ENCODE results near the gene CHD3. TPM values are rescaled to one million over a fixed set of nuclear protein-coding genes. Genes with fewer than 3 reads are reported as not detected.

Gene CHD3
- total and polyA plus RNA-seq, 10 of the 15 experiments (the other 5 are each of a cell fraction or from before 2014, with no cell fraction given): 1.4 to 86.8 (median 39.1) TPM

- TF ChIP-seq PKNOX1 (IDR thresholded peaks at IDR 0.05): peak; percentile 74
- TF ChIP-seq, protein P1, sequence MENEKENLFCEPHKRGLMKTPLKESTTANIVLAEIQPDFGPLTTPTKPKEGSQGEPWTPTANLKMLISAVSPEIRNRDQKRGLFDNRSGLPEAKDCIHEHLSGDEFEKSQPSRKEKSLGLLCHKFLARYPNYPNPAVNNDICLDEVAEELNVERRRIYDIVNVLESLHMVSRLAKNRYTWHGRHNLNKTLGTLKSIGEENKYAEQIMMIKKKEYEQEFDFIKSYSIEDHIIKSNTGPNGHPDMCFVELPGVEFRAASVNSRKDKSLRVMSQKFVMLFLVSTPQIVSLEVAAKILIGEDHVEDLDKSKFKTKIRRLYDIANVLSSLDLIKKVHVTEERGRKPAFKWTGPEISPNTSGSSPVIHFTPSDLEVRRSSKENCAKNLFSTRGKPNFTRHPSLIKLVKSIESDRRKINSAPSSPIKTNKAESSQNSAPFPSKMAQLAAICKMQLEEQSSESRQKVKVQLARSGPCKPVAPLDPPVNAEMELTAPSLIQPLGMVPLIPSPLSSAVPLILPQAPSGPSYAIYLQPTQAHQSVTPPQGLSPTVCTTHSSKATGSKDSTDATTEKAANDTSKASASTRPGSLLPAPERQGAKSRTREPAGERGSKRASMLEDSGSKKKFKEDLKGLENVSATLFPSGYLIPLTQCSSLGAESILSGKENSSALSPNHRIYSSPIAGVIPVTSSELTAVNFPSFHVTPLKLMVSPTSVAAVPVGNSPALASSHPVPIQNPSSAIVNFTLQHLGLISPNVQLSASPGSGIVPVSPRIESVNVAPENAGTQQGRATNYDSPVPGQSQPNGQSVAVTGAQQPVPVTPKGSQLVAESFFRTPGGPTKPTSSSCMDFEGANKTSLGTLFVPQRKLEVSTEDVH (IDR thresholded peaks at IDR 0.05; ENCODE audit: low read depth, partially characterized antibody): no peak
- no peak for TF ChIP-seq ZNF217 (IDR thresholded peaks at IDR 0.05)
- TF ChIP-seq BACH1 (IDR thresholded peaks at IDR 0.05; ENCODE audit: borderline replicate concordance): peak; percentile 68; the same call in 1 of the 2 replicates
- TF ChIP-seq USF1 (IDR thresholded peaks at IDR 0.05; ENCODE audit: borderline replicate concordance, extremely low read length, insufficient read depth, low read depth, low read length): no peak
- TF ChIP-seq RFX5 (IDR thresholded peaks at IDR 0.05; ENCODE audit: low read depth, low read length): peak; percentile 9; the same call in 1 of the 2 replicates
- TF ChIP-seq POLR2A (IDR thresholded peaks at IDR 0.05; ENCODE audit: low read depth, low read length): peak; percentile 76
- peak; percentile 99; the same call in 1 of the 2 replicates for TF ChIP-seq RCOR1 (conservative IDR thresholded peaks at IDR 0.05; ENCODE audit: low read depth, low read length)
- TF ChIP-seq, protein P2, sequence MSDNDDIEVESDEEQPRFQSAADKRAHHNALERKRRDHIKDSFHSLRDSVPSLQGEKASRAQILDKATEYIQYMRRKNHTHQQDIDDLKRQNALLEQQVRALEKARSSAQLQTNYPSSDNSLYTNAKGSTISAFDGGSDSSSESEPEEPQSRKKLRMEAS (IDR thresholded peaks at IDR 0.05; ENCODE audit: low read depth, low read length): no peak
- TF ChIP-seq STAT3 (IDR thresholded peaks at IDR 0.05; ENCODE audit: low read depth, low read length): no peak
- TF ChIP-seq, protein P3, sequence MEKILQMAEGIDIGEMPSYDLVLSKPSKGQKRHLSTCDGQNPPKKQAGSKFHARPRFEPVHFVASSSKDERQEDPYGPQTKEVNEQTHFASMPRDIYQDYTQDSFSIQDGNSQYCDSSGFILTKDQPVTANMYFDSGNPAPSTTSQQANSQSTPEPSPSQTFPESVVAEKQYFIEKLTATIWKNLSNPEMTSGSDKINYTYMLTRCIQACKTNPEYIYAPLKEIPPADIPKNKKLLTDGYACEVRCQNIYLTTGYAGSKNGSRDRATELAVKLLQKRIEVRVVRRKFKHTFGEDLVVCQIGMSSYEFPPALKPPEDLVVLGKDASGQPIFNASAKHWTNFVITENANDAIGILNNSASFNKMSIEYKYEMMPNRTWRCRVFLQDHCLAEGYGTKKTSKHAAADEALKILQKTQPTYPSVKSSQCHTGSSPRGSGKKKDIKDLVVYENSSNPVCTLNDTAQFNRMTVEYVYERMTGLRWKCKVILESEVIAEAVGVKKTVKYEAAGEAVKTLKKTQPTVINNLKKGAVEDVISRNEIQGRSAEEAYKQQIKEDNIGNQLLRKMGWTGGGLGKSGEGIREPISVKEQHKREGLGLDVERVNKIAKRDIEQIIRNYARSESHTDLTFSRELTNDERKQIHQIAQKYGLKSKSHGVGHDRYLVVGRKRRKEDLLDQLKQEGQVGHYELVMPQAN (conservative IDR thresholded peaks at IDR 0.05): peak; percentile 88
- peak; percentile 99 for TF ChIP-seq CHD2 (IDR thresholded peaks at IDR 0.05; ENCODE audit: borderline replicate concordance, low read depth, low read length)
- TF ChIP-seq CBFB (IDR thresholded peaks at IDR 0.05; ENCODE audit: low read depth): peak; percentile 98
- TF ChIP-seq IKZF1 (conservative IDR thresholded peaks at IDR 0.05): peak; percentile 99
- TF ChIP-seq IRF5 (IDR thresholded peaks at IDR 0.05; ENCODE audit: borderline replicate concordance): peak; percentile 95
- TF ChIP-seq, protein P4, sequence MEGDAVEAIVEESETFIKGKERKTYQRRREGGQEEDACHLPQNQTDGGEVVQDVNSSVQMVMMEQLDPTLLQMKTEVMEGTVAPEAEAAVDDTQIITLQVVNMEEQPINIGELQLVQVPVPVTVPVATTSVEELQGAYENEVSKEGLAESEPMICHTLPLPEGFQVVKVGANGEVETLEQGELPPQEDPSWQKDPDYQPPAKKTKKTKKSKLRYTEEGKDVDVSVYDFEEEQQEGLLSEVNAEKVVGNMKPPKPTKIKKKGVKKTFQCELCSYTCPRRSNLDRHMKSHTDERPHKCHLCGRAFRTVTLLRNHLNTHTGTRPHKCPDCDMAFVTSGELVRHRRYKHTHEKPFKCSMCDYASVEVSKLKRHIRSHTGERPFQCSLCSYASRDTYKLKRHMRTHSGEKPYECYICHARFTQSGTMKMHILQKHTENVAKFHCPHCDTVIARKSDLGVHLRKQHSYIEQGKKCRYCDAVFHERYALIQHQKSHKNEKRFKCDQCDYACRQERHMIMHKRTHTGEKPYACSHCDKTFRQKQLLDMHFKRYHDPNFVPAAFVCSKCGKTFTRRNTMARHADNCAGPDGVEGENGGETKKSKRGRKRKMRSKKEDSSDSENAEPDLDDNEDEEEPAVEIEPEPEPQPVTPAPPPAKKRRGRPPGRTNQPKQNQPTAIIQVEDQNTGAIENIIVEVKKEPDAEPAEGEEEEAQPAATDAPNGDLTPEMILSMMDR (IDR thresholded peaks at IDR 0.05 in 2 of 3, conservative IDR thresholded peaks at IDR 0.05 in 1 of 3; ENCODE audit: control insufficient read depth in 2 of 3, extremely low read depth in 1 of 3, insufficient read depth in 1 of 3, low read depth in 3 of 3, low read length in 3 of 3): peak in 2 of 3 experiments; percentile 48 to 69; a peak in 5 of 6 replicates
- TF ChIP-seq CREB1 (IDR thresholded peaks at IDR 0.05; ENCODE audit: low read depth): peak; percentile 74
Measured at GRCh38 chr17:7856811-7857712, 31.5 kb upstream of the CHD3 start, which contains the start of gene NAA38 (continued).

Measured in GM12878 (cell line).